Globus pallidus (tissue), 1 donor: ENCODE measurements around the gene MBP.

Experiments used
- DNase-seq: peaks from one replicate; pipeline ENCODE4 v3.0.0-alpha.2; 2015; ENCODE audit warnings: low spot score

The MBP gene

GRCh38 chr18:77100751-77101355 lies 31.7 kb downstream of the MBP start:
- DNase-seq, result no peak

DNA sequence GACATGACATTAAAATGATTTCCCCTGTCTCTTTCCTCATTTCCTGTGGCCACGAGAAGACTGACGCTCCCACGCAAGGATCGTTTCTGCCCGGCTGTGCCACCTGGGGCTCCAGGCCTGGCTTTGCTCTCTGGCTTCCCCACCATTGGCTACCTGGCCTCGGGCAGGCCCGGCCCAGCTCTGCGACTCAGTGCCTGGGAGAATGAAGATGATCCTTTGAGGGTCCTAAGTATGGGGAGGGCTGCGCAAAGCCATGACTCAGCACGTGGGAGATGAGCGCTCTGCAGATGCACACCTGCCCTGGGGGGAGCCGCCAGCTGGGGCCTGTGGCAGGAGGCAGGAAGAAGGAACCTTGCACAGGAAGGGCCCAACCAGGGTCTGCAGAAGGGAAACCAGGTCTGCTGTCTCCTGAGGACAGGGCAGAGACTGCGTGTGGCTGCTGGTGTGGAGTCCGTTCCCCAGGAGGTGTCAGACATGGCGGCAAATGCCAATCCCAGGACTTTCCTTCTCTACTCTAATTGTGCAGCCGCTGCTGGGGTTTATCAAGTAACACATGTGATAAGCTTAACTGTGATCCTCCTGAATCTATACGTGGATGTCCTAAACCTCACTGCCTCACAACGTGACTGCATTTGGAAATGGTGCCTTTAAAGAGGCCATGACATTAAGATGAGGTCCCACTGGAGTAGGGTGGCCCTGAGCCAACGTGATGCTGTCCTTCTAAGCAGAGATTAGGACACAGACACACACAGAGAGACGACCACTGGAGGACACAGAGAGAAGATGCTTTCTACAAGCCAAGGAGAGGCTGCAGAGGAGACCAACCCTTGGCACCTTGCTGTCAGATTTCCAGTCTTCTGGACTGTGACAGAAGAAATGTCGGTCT lies 32.9 kb downstream of the MBP start:
- DNase-seq, result no peak

DNA sequence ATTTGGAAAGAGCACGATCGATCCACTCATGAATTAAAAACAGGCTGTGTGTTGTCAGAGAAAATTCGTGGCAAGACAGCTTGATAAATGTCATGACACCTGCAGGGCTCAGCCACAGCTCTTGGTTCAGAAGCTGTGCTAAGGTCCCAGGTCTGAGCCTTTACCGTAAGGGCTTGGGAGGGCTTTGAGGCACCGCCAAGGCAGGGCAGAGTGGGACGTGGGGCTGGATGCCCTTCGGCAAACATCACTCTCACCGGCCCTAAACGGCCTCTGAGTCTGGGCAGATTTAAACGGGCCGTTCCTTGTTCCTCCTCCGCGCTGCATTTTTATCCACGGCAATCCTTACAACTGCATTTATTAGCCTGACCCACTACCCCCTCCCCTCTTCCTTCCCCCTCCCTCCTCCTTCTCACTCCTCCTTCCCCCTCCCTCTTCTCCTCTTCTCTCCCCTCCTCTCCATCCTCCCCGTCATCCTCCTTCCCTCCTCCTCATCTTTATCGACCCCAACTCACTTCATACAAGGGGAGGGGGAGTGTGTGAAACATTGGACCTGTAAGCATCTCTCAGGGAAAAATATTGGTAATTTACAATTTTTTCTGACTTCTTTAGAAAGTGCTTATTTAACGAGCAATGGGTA lies 33.9 kb downstream of the MBP start:
- no peak for DNase-seq

DNA sequence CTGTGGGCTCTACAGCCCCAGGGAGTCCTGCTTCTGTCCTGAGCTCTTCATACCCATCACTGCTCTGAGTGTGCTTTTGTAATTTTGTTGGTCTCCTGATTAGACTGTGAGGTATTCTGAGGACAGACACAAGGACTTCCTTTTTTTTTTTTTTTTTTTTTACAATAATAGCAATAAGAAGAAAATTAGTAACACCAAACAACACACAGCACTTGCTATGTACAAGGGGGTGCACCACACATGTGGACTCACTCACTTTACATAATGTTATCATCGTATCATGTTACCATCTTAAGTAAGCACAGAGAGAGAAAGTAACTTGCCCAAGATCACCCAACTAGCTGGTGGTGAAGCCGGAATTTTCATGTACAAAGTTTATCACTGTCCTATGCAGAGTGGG lies 34.6 kb downstream of the MBP start:
- DNase-seq, result no peak

- no peak for DNase-seq
Observed at GRCh38 chr18:77096936-77097886, 35.4 kb downstream of the MBP start.

DNA sequence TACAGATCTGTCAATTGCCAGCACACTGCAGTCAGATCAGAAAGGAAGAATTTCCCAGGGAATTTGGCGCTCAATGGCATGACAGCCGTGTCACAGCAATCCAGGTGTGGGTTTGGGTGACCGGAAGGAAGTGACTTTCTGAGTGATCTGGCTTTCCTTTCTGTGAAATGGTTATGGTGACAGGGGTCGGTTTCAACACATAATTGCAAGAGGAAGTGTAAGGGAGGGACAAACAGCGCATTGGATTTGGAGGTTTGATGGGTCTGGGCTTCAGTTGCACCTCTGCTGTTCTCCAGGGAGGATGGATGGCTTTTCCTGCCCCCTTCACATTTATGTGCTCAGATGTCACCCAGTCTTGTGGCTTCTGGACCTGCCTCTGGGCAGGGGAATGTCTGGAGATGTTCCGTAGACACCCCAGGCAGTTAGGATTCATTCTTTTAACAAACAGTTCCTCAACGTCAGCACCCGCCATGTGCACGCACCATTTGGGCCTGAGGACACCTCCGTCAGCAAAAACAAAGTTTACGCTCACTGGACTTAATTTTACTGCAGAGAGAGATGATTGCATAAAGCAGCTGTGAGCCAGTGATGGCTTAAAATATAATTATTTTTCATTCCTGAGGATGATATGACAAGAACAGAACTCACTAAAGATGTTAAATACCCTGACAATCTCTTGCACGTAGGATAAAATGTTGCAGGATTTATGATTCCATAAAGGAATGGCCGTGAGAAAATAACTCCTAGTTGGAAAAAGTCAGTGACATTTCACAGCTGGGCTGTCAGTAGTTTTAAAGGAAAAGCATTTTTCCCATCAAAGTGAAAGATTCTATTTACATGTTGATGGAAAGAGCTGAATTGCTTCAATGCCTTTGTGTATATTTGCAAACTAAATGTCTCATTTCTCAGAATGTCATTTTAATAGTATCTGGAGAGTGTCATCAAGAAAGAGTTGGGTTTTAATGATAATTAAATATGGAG lies 36.9 kb downstream of the MBP start:
- no peak for DNase-seq

DNA sequence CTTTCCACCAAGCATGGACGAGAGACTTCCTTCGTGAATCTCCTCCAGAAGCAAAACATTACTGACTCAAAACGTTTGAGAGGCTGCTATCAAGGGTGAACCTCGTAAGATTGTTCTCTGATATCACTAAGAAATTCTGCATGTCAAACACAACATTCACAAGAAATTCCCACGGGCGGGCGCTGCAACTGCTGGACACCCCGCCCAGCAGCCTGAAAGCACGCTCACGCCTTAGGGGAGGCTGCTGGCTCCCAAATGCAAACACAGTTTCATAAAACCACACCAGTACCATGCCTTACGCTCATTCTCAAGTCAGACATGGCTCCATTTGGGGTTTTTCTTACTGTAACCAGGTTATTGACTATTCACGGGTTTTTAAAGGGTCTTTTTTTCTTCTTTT lies 39.0 kb downstream of the MBP start:
- DNase-seq, result no peak

GRCh38 chr18:77093067-77093430 lies 39.5 kb downstream of the MBP start:
- DNase-seq, result no peak

GRCh38 chr18:77092104-77093066 lies 40.2 kb downstream of the MBP start:
- no peak for DNase-seq

DNA sequence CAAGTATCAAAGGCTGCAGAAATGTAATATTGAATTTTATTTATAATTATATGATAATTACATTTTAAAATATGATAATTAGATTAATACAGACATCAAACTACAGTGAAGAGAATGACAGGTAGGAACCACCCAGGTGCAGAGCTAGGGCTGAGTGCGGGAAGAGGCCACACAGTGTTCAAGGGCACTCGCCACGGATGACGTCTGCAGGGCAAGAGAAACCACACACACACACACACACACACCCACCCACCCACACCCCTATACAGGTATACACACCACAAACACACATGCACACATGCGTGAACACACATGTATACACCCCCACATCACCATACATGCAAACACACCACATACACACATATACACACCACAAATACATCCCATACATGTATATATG lies 41.2 kb downstream of the MBP start:
- DNase-seq, result no peak

GRCh38 chr18:77090546-77091174 lies 41.9 kb downstream of the MBP start:
- no peak for DNase-seq

- DNase-seq, result no peak
Observed at GRCh38 chr18:77089723-77090285, 42.8 kb downstream of the MBP start.

- DNase-seq, result no peak
Observed at GRCh38 chr18:77088963-77089722, 43.4 kb downstream of the MBP start.

DNA sequence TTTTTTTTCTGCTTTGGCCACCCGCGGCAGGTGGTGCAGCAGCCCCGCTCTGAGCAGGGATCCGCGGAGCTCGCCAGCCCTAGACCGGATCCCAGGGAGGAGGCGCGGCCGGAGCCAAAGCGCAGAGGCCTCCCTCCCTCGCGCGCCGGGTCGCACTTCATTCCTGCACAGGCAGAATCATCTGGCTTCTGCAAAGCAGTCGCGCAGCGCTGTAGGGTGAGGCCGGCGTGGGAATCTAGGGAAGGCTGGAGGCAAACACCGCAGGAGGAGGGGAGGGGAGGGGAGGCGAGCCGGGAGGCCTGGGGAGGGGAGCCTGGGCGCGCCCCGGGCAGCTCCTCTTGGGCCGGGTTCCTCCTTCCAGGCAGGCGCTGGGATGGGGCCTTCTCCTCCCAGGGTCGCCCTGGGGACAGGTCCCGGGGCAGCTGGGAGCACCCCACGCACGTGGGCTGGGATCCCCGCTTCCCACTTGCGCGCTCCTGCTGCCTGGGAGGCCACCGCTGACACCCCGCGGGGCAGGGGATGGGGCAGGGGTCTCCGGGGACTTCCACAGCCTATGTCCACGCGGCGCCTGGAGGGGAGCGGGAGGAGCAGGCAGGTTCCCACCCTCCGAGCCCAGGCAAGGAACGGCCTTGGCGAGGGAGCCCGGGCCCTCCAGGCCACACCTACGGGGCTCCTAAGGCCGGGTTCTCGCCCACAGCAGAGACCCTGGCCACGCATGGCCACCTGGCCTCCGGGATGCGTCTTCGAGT lies 45.0 kb downstream of the MBP start:
- DNase-seq, result no peak

GRCh38 chr18:77086656-77087392 lies 45.8 kb downstream of the MBP start:
- no peak for DNase-seq

DNA sequence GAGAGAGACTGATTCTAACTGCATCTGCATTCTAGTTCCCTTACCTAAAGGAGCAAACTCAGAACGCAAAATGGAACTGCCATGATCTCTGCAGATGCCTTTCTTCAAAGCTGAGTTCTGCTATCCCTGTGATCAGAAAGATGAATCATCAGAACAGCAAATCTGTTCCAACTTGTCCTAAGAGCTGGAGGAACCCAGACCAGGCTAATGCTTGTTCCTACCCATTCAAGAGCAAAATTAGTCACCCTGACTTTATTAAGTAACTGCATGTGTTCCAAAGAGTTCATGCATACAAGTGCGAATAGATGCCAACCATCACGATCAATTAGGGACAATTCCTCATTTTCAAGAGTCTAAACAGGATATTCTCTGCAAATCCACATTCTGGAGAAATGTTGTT lies 46.5 kb downstream of the MBP start:
- DNase-seq, result no peak

- DNase-seq, result no peak
Observed at GRCh38 chr18:77084688-77085035, 47.9 kb downstream of the MBP start.
